ENCODE results near the gene DNMT3B.
"Not testable (repeated sequence)": the region's sequence is repeated elsewhere in the genome, so short reads cannot be mapped to it uniquely, and the experiment has no call there.

Gene DNMT3B

DNA sequence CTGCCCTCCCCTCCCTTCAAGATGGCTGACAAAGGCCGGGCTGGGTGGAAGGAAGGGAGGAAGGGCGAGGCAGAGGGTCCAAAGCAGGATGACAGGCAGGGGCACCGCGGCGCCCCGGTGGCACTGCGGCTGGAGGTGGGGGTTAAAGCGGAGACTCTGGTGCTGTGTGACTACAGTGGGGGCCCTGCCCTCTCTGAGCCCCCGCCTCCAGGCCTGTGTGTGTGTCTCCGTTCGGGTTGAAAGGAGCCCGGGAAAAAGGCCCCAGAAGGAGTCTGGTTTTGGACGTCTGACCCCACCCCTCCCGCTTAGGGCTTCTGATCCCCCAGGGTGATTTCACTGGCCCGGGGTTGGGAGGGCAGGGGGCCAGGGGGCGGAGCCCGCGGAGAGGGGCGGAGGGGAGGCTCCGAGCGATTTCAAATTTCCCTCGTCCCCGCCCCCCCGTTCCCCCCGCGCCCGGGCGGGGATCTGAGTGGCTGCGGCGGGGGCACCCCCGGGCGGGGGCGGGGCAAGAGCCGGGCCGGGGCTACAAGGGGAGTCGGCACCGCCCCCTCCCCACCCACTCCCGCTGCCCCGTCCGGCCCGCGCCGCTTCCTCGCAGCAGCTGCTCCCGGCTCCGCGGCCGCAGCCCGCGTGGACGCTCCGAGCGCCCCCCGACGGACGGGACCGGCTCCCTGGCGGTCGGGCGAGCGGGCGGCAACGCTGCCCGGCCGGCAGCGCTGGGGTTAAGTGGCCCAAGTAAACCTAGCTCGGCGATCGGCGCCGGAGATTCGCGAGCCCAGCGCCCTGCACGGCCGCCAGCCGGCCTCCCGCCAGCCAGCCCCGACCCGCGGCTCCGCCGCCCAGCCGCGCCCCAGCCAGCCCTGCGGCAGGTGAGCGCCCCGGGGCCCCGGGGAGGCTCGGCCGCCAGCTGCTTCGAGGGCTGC lies at the start of gene DNMT3B:
TSS of gene DNMT3B (plus strand) at position 555 of the 923 bp plus-strand sequence. CDS start 17,939 bp downstream, outside the sequence.
- no peak for TF ChIP-seq CTCF (conservative IDR thresholded peaks at IDR 0.05; ENCODE audit: low read depth, low read length)
- Histone ChIP-seq H2AFZ (ENCODE audit: low read depth) (peak within 1 kb of the TSS; percentile 91), H3K79me2 (ENCODE audit: insufficient read depth, low read depth) (peaks cover 44% of the 10 kb centered on the region), H3K27ac (peak within 1 kb of the TSS; percentile 64), H3K9ac (peak within 1 kb of the TSS; percentile 77), H3K4me3 (IDR thresholded peaks at IDR 0.05; ENCODE audit: insufficient read depth, low read depth, low read length) (no peak within 1 kb of the TSS), H3K4me2 (peak within 1 kb of the TSS; percentile 79), H3K27me3 (ENCODE audit: insufficient read depth, low read depth) (no peaks in the 10 kb centered on the region), H3K4me1 (ENCODE audit: low read depth, poor library complexity, severe bottlenecking) (peaks cover 32% of the 10 kb centered on the region), H3K36me3 (ENCODE audit: insufficient read depth) (no peaks in the 10 kb centered on the region), H4K20me1 (ENCODE audit: insufficient read depth) (no peaks in the 10 kb centered on the region)

GRCh38 chr20:32718749-32719348 lies 43.3 kb upstream of the DNMT3B start:
- H3K27me3 ChIP-seq (ENCODE audit: insufficient read depth, low read depth), result no peaks in the 10 kb centered on the region
- no peaks in the 10 kb centered on the region for H3K79me2 ChIP-seq (ENCODE audit: insufficient read depth, low read depth)
- peaks cover 8% of the 10 kb centered on the region for H3K4me1 ChIP-seq (ENCODE audit: low read depth, poor library complexity, severe bottlenecking)
- no peak overlapping the region for H3K4me2 ChIP-seq
- no peaks in the 10 kb centered on the region for H4K20me1 ChIP-seq (ENCODE audit: insufficient read depth)
- no peak overlapping the region for H3K4me3 ChIP-seq (IDR thresholded peaks at IDR 0.05; ENCODE audit: insufficient read depth, low read depth, low read length)
- no peak overlapping the region for H2AFZ ChIP-seq (ENCODE audit: low read depth)
- H3K27ac ChIP-seq, result no peak overlapping the region
- TF ChIP-seq CTCF (conservative IDR thresholded peaks at IDR 0.05; ENCODE audit: low read depth, low read length), result no peak
- H3K9ac ChIP-seq, result no peak overlapping the region
- no peaks in the 10 kb centered on the region for H3K36me3 ChIP-seq (ENCODE audit: insufficient read depth)

- H2AFZ ChIP-seq (ENCODE audit: low read depth), result no peak overlapping the region
Measured at GRCh38 chr20:32727683-32728082, 34.5 kb upstream of the DNMT3B start.

GRCh38 chr20:32728435-32728834 lies 33.8 kb upstream of the DNMT3B start:
- H3K79me2 ChIP-seq (ENCODE audit: insufficient read depth, low read depth); H2AFZ ChIP-seq (ENCODE audit: low read depth); H3K27me3 ChIP-seq (ENCODE audit: insufficient read depth, low read depth); H3K4me3 ChIP-seq (IDR thresholded peaks at IDR 0.05; ENCODE audit: insufficient read depth, low read depth, low read length); H4K20me1 ChIP-seq (ENCODE audit: insufficient read depth); H3K27ac ChIP-seq; H3K36me3 ChIP-seq (ENCODE audit: insufficient read depth); H3K9ac ChIP-seq; H3K4me2 ChIP-seq: not testable (repeated sequence)
- peaks cover 19% of the 10 kb centered on the region for H3K4me1 ChIP-seq (ENCODE audit: low read depth, poor library complexity, severe bottlenecking)

More at GRCh38 chr20:32727683-32728082, 34.5 kb upstream of the DNMT3B start:
- peaks cover 3% of the 10 kb centered on the region; the same call in 1 of the 2 replicates for H3K36me3 ChIP-seq (ENCODE audit: insufficient read depth)
- TF ChIP-seq CTCF (conservative IDR thresholded peaks at IDR 0.05; ENCODE audit: low read depth, low read length), result no peak
- H3K4me3 ChIP-seq (IDR thresholded peaks at IDR 0.05; ENCODE audit: insufficient read depth, low read depth, low read length), result no peak overlapping the region
- no peak overlapping the region for H3K9ac ChIP-seq
- H3K27me3 ChIP-seq (ENCODE audit: insufficient read depth, low read depth), result no peaks in the 10 kb centered on the region
- no peak overlapping the region for H3K4me2 ChIP-seq
- peaks cover 19% of the 10 kb centered on the region for H3K4me1 ChIP-seq (ENCODE audit: low read depth, poor library complexity, severe bottlenecking)
- H3K79me2 ChIP-seq (ENCODE audit: insufficient read depth, low read depth), result peaks cover 8% of the 10 kb centered on the region; the same call in 1 of the 2 replicates
- H3K27ac ChIP-seq, result peak overlapping the region; percentile 13; the same call in 1 of the 2 replicates
- no peaks in the 10 kb centered on the region for H4K20me1 ChIP-seq (ENCODE audit: insufficient read depth)

GRCh38 chr20:32729334-32729733 lies 32.9 kb upstream of the DNMT3B start:
- H2AFZ ChIP-seq (ENCODE audit: low read depth); H3K27ac ChIP-seq; H3K4me2 ChIP-seq; H3K4me3 ChIP-seq (IDR thresholded peaks at IDR 0.05; ENCODE audit: insufficient read depth, low read depth, low read length); H3K27me3 ChIP-seq (ENCODE audit: insufficient read depth, low read depth); H4K20me1 ChIP-seq (ENCODE audit: insufficient read depth); H3K9ac ChIP-seq; H3K36me3 ChIP-seq (ENCODE audit: insufficient read depth); H3K79me2 ChIP-seq (ENCODE audit: insufficient read depth, low read depth): not testable (repeated sequence)
- H3K4me1 ChIP-seq (ENCODE audit: low read depth, poor library complexity, severe bottlenecking), result peaks cover 19% of the 10 kb centered on the region
